IMR-90 (cell line): ENCODE results near the gene IFNLR1. TPM values are rescaled to one million over a fixed set of nuclear protein-coding genes. Genes with fewer than 3 reads are reported as not detected.

Experiments
- ATAC-seq: fragments of 200-7000 bp; cut with Tn5 transposase; 2 replicates; pipeline ENCODE4 v1.9.1; 2020; ENCODE audit warnings: low read depth, mild to moderate bottlenecking, moderate library complexity
- BruUV-seq: library from RNA; stranded (reverse); fragments of 400-500 nt; replicated peaks from 2 replicates; lab custom pipeline; 2021; lab: Mats Ljungman, UMichigan
- CTCF ChIA-PET: fragments of 300-600 bp; formaldehyde crosslinking; extraction: SDS; loops from one replicate; lab custom pipeline; 2021; ENCODE audit warnings: antibody characterized with exemption; lab: Yijun Ruan, JAX
- POLR2A ChIA-PET: fragments of 300-600 bp; sonication (Branson Sonifier 250); formaldehyde crosslinking; loops from one replicate; lab custom pipeline; 2022; ENCODE audit warnings: antibody characterized with exemption; ENCODE audit not compliant: unreplicated experiment; lab: Charles Lee
- DNase-seq: peaks from one replicate; pipeline ENCODE4 v3.0.0; 2013
- H2AFZ ChIP-seq: replicated peaks from 2 replicates; pipeline ENCODE3; 2013; ENCODE audit warnings: low read length, mild to moderate bottlenecking; ENCODE audit not compliant: poor library complexity
- H2AK5ac ChIP-seq: 2 replicates; pipeline ENCODE4 v1.6.1; 2013; ENCODE audit warnings: low read depth, low read length, inconsistent platforms
- H2AK9ac ChIP-seq: replicated peaks from 2 replicates; pipeline ENCODE3; 2013; ENCODE audit warnings: mild to moderate bottlenecking, low read depth, low read length, moderate library complexity; ENCODE audit not compliant: poor library complexity
- H2BK120ac ChIP-seq: 2 replicates; pipeline ENCODE4 v1.6.1; 2013; ENCODE audit warnings: low read depth, low read length, inconsistent platforms
- H2BK15ac ChIP-seq: 3 replicates; pipeline ENCODE4 v1.6.1; 2013; ENCODE audit warnings: low read depth, low read length, inconsistent platforms
- H2BK20ac ChIP-seq: 2 replicates; pipeline ENCODE4 v1.6.1; 2013; ENCODE audit warnings: low read depth, mild to moderate bottlenecking, inconsistent platforms, low read length, moderate library complexity
- H2BK5ac ChIP-seq: 2 replicates; pipeline ENCODE4 v1.6.1; 2013; ENCODE audit warnings: mild to moderate bottlenecking, low read depth, low read length, inconsistent platforms; ENCODE audit not compliant: poor library complexity, severe bottlenecking
- H3K14ac ChIP-seq: replicated peaks from 2 replicates; pipeline ENCODE4 v1.6.1; 2013; ENCODE audit warnings: low read depth, low read length, inconsistent platforms
- H3K18ac ChIP-seq: 2 replicates; pipeline ENCODE4 v1.6.1; 2013; ENCODE audit warnings: low read depth, low read length, control low read depth
- H3K23ac ChIP-seq: 2 replicates; pipeline ENCODE4 v1.6.1; 2013; ENCODE audit warnings: low read depth, low read length, inconsistent platforms
- H3K27ac ChIP-seq: 2 replicates; pipeline ENCODE4 v1.5.1; 2013; ENCODE audit warnings: mild to moderate bottlenecking, control low read depth, low read length; ENCODE audit not compliant: insufficient read depth
- H3K27me3 ChIP-seq: 2 replicates; pipeline ENCODE4 v1.6.1; 2013; ENCODE audit warnings: low read length; ENCODE audit not compliant: control insufficient read depth, insufficient read depth
- H3K36me3 ChIP-seq: 2 replicates; pipeline ENCODE4 v1.6.1; 2013; ENCODE audit warnings: low read length, mixed read lengths; ENCODE audit not compliant: control insufficient read depth, insufficient read depth
- H3K4ac ChIP-seq: 2 replicates; pipeline ENCODE4 v1.6.1; 2013; ENCODE audit warnings: low read depth, low read length, inconsistent platforms
- H3K4me1 ChIP-seq: 2 replicates; pipeline ENCODE4 v1.6.1; 2013; ENCODE audit warnings: low read length, mixed read lengths; ENCODE audit not compliant: control insufficient read depth, insufficient read depth
- H3K4me2 ChIP-seq: 2 replicates; pipeline ENCODE4 v1.6.1; 2013; ENCODE audit warnings: low read depth, mild to moderate bottlenecking, control low read depth, low read length, moderate library complexity
- H3K4me3 ChIP-seq: 2 replicates; pipeline ENCODE4 v1.5.1; 2013; ENCODE audit warnings: low read depth, mild to moderate bottlenecking, control low read depth, low read length, moderate library complexity; ENCODE audit not compliant: insufficient read depth
- H3K56ac ChIP-seq: 2 replicates; pipeline ENCODE4 v1.6.1; 2013; ENCODE audit warnings: low read length, inconsistent platforms; ENCODE audit not compliant: insufficient read depth; ENCODE audit errors: extremely low read depth
- H3K79me1 ChIP-seq, 2 experiments: 2 replicates each; pipeline ENCODE4 v1.6.1; 2013; ENCODE audit warnings: low read length in 2 of 2, inconsistent platforms in 1 of 2, low read depth in 1 of 2
- H3K9ac ChIP-seq: 2 replicates; pipeline ENCODE4 v1.6.1; 2013; ENCODE audit warnings: low read depth, low read length, control low read depth
- H3K9me1 ChIP-seq: 2 replicates; pipeline ENCODE4 v1.6.1; 2013; ENCODE audit warnings: low read length, inconsistent platforms; ENCODE audit not compliant: insufficient read depth
- H3K9me3 ChIP-seq: 2 replicates; pipeline ENCODE4 v1.6.1; 2013; ENCODE audit warnings: low read length; ENCODE audit not compliant: control insufficient read depth, insufficient read depth
- H4K20me1 ChIP-seq: 2 replicates; pipeline ENCODE4 v1.6.1; 2013; ENCODE audit warnings: low read length, inconsistent platforms; ENCODE audit not compliant: insufficient read depth
- H4K5ac ChIP-seq: 2 replicates; pipeline ENCODE4 v1.6.1; 2013; ENCODE audit warnings: mild to moderate bottlenecking, low read depth, low read length, control low read depth
- H4K8ac ChIP-seq, 2 experiments: 2 replicates each; pipeline ENCODE4 v1.6.1; 2013; ENCODE audit warnings: low read depth in 2 of 2, low read length in 2 of 2, control low read depth in 1 of 2, inconsistent platforms in 1 of 2
- H4K91ac ChIP-seq: 2 replicates; pipeline ENCODE4 v1.6.1; 2013; ENCODE audit warnings: low read depth, low read length, inconsistent platforms; ENCODE audit not compliant: insufficient read depth
- BHLHE40 ChIP-seq: fragments of 150-350 bp; IDR thresholded peaks from 2 replicates; pipeline ENCODE4 v1.6.1; 2016; ENCODE audit warnings: mild to moderate bottlenecking, low read depth, low read length
- CEBPB ChIP-seq: IDR thresholded peaks from 2 replicates; pipeline ENCODE4 v1.6.1; 2012; ENCODE audit warnings: low read depth, low read length, improper control_type of control experiment
- CHD1 ChIP-seq: IDR thresholded peaks from 2 replicates; pipeline ENCODE4 v1.6.1; 2012; ENCODE audit warnings: low read depth, low read length, improper control_type of control experiment
- FOS ChIP-seq: fragments of 150-350 bp; IDR thresholded peaks from 2 replicates; pipeline ENCODE4 v1.6.1; 2016; ENCODE audit warnings: low read depth, low read length
- MAFK ChIP-seq: IDR thresholded peaks from 2 replicates; pipeline ENCODE4 v1.6.1; 2012; ENCODE audit warnings: low read depth, low read length, improper control_type of control experiment
- MAZ ChIP-seq: IDR thresholded peaks from 2 replicates; pipeline ENCODE4 v1.6.1; 2012; ENCODE audit warnings: low read depth, mild to moderate bottlenecking, low read length, improper control_type of control experiment, moderate library complexity, borderline replicate concordance
- MXI1 ChIP-seq: IDR thresholded peaks from 2 replicates; pipeline ENCODE4 v1.6.1; 2012; ENCODE audit warnings: low read depth, mild to moderate bottlenecking, low read length, moderate library complexity, borderline replicate concordance
- NFE2L2 ChIP-seq: fragments of 150-350 bp; IDR thresholded peaks from 2 replicates; pipeline ENCODE4 v1.6.1; 2016; ENCODE audit warnings: low read depth, mild to moderate bottlenecking, low read length
- POLR2A ChIP-seq: IDR thresholded peaks from 2 replicates; pipeline ENCODE4 v1.6.1; 2012; ENCODE audit warnings: mild to moderate bottlenecking, low read depth, low read length
- RAD21 ChIP-seq: IDR thresholded peaks from 2 replicates; pipeline ENCODE4 v1.6.1; 2012; ENCODE audit warnings: low read length, improper control_type of control experiment
- RCOR1 ChIP-seq: IDR thresholded peaks from 2 replicates; pipeline ENCODE4 v1.6.1; 2012; ENCODE audit warnings: mild to moderate bottlenecking, low read length, improper control_type of control experiment; ENCODE audit not compliant: insufficient replicate concordance
- RFX5 ChIP-seq: IDR thresholded peaks from 2 replicates; pipeline ENCODE4 v1.8.0; 2012; ENCODE audit warnings: low read depth, mild to moderate bottlenecking, low read length, moderate library complexity
- SMC3 ChIP-seq: fragments of 150-350 bp; IDR thresholded peaks from 2 replicates; pipeline ENCODE4 v1.6.1; 2016; ENCODE audit warnings: low read depth, mild to moderate bottlenecking, antibody characterized with exemption, low read length, moderate library complexity
- WGBS, 2 experiments: methylation state at CpG; one replicate each; pipeline versions ENCODE4 v1.1.5 to v1.1.7; 2013; ENCODE audit warnings: missing lambda C conversion rate in 2 of 2; ENCODE audit not compliant: insufficient read length in 1 of 2; ENCODE audit errors: extremely low coverage in 2 of 2; 5-methylcytosine and 5-hydroxymethylcytosine counted together
- dilution Hi-C: fragments of 300-500 bp; cut with HindIII; formaldehyde crosslinking; loops from one replicate; pipeline ENCODE4 v1.14.3; 2018; ENCODE audit warnings: low sequenced_read_pairs; ENCODE audit not compliant: unreplicated experiment
- in situ Hi-C: fragments of 300-500 bp; cut with MboI; formaldehyde crosslinking; loops from 3 replicates; pipeline ENCODE4 v1.14.3; 2019; ENCODE audit warnings: low sequenced_read_pairs, inconsistent platforms, mixed read lengths
- intact Hi-C: fragments of 100-400 bp; cut with micrococcal nuclease; formaldehyde crosslinking; loops from 2 replicates; pipeline ENCODE4 v1.10.0; 2022
- polyA plus RNA-seq, 3 experiments: library from polyadenylated mRNA; depleted of rRNA; stranded (reverse); fragments of >200 nt; gene quantifications; 2 replicates each; pipeline ENCODE4 v1.2.3, GENCODE V29; 2012; ENCODE audit warnings: low replicate concordance in 1 of 3
- total RNA-seq: library from RNA; depleted of rRNA; stranded (reverse); fragments of >200 nt; gene quantifications from 2 replicates; pipeline ENCODE4 v1.2.3, GENCODE V29; 2012
- TF ChIP-seq, protein P1 (sequence below): fragments of 150-350 bp; IDR thresholded peaks from 2 replicates; pipeline ENCODE4 v1.6.1; 2016; ENCODE audit warnings: low read depth, mild to moderate bottlenecking, low read length, moderate library complexity, borderline replicate concordance
- TF ChIP-seq, protein P2 (sequence below): fragments of 150-350 bp; IDR thresholded peaks from 2 replicates; pipeline ENCODE4 v1.6.1; 2017; ENCODE audit warnings: mild to moderate bottlenecking, antibody characterized with exemption, low read length, low read depth
- TF ChIP-seq, protein P3 (sequence below): conservative IDR thresholded peaks from 2 replicates; pipeline ENCODE4 v1.5.1; 2012; ENCODE audit warnings: mild to moderate bottlenecking, low read depth, low read length, improper control_type of control experiment

The IFNLR1 gene
- total and polyA plus RNA-seq, 2 of the 4 experiments (the other 2 are of a cell fraction) = not detected

DNA sequence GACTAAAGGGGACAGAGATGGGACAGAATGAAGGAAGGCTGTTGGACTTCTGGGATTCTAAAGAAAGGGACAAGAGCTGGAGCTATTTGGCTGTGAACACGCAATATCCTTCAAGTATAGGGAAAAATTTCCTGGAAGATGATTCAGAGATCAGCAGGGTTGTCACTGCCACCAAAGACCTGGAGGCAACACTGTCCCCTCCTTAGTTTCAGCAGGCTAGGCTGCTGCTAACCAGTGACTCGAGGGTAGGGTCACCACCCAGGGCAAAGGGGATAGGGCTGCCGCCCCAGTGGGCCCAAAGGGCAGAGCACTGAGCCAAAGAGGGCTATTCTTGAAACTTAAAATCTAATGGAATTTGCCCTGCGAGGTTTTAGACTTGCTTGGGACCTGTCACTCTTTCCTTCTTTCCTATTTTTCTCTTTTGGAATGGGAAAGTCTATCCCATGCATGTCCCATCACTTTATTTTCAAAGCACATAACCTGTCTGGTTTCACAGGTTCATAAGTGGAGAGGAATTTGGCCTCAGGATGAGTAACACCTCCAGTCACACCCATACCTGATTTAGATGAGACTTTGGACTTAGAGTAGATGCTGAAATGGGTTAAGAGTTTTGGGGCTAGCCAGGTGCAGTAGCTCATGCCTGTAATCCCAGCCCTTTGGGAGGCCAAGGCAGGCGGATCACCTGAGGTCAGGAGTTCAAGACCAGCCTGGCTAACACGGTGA, 11.9 kb downstream of the IFNLR1 start:
- no peaks in the 10 kb centered on the region for H4K20me1 ChIP-seq
- H3K79me1 ChIP-seq = no peaks in the 10 kb centered on the region
- DNase-seq (no peak), ATAC-seq (no peak)
- no peak overlapping the region for H3K18ac ChIP-seq
- H2BK120ac ChIP-seq = no peak overlapping the region
- ChIA-PET CTCF (interaction anchor here (0.7 kb wide), 1 partner anchor 368 kb away, joined by 12 read pairs; no protein-coding TSS in a partner anchor), POLR2A (no interaction called here)
- no TSS peak for BruUV-seq
- H3K9ac ChIP-seq = no peak overlapping the region
- H3K23ac ChIP-seq = no peak overlapping the region
- no peak overlapping the region for H2AK9ac ChIP-seq
- H3K14ac ChIP-seq = no peak overlapping the region
- no peak overlapping the region for H3K4me3 ChIP-seq
- dilution Hi-C loops (no loop called here), in situ Hi-C loops (no loop called here), intact Hi-C loops (no loop called here)
- H4K8ac ChIP-seq = no peak overlapping the region
- H2AFZ ChIP-seq = no peak overlapping the region
- H3K4me2 ChIP-seq = no peak overlapping the region
- no peaks in the 10 kb centered on the region for H3K36me3 ChIP-seq
- no peak for TF ChIP-seq RCOR1
- TF ChIP-seq SMC3 = no peak
- TF ChIP-seq CEBPB = no peak
- TF ChIP-seq MXI1 = no peak
- TF ChIP-seq, protein P1, sequence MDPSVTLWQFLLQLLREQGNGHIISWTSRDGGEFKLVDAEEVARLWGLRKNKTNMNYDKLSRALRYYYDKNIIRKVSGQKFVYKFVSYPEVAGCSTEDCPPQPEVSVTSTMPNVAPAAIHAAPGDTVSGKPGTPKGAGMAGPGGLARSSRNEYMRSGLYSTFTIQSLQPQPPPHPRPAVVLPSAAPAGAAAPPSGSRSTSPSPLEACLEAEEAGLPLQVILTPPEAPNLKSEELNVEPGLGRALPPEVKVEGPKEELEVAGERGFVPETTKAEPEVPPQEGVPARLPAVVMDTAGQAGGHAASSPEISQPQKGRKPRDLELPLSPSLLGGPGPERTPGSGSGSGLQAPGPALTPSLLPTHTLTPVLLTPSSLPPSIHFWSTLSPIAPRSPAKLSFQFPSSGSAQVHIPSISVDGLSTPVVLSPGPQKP = no peak
- TF ChIP-seq BHLHE40 = no peak
- no peak for TF ChIP-seq RFX5
- no peak for TF ChIP-seq FOS
- TF ChIP-seq MAZ = no peak
- TF ChIP-seq MAFK = no peak
- TF ChIP-seq, protein P2, sequence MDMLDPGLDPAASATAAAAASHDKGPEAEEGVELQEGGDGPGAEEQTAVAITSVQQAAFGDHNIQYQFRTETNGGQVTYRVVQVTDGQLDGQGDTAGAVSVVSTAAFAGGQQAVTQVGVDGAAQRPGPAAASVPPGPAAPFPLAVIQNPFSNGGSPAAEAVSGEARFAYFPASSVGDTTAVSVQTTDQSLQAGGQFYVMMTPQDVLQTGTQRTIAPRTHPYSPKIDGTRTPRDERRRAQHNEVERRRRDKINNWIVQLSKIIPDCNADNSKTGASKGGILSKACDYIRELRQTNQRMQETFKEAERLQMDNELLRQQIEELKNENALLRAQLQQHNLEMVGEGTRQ = no peak
- TF ChIP-seq, protein P3, sequence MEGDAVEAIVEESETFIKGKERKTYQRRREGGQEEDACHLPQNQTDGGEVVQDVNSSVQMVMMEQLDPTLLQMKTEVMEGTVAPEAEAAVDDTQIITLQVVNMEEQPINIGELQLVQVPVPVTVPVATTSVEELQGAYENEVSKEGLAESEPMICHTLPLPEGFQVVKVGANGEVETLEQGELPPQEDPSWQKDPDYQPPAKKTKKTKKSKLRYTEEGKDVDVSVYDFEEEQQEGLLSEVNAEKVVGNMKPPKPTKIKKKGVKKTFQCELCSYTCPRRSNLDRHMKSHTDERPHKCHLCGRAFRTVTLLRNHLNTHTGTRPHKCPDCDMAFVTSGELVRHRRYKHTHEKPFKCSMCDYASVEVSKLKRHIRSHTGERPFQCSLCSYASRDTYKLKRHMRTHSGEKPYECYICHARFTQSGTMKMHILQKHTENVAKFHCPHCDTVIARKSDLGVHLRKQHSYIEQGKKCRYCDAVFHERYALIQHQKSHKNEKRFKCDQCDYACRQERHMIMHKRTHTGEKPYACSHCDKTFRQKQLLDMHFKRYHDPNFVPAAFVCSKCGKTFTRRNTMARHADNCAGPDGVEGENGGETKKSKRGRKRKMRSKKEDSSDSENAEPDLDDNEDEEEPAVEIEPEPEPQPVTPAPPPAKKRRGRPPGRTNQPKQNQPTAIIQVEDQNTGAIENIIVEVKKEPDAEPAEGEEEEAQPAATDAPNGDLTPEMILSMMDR = no peak
- no peak for TF ChIP-seq RAD21
- no peak for TF ChIP-seq CHD1
- TF ChIP-seq NFE2L2 = no peak
- no peak for TF ChIP-seq POLR2A
- H4K5ac ChIP-seq = no peak overlapping the region
- no peak overlapping the region for H3K4ac ChIP-seq
- H3K9me3 ChIP-seq = no peaks in the 10 kb centered on the region
- H3K4me1 ChIP-seq = no peaks in the 10 kb centered on the region
- H3K9me1 ChIP-seq = no peaks in the 10 kb centered on the region
- H2BK5ac ChIP-seq = no peak overlapping the region
- peaks cover 35% of the 10 kb centered on the region for H3K27me3 ChIP-seq
- H2BK15ac ChIP-seq = no peak overlapping the region
- no peak overlapping the region for H2AK5ac ChIP-seq
- H4K91ac ChIP-seq = no peak overlapping the region
- WGBS, 2 experiments = 17% methylated on average over 1 of the region's 6 CpGs; no CpG with 5 or more reads in 1 of the 2 experiments
- H2BK20ac ChIP-seq = no peak overlapping the region
- H3K27ac ChIP-seq = no peak overlapping the region
- no peak overlapping the region for H3K56ac ChIP-seq
